HG02798 (cell line): ENCODE measurements around the gene SRD5A1.

Experiments used
- ATAC-seq: cut with Tn5 transposase; IDR thresholded peaks from one replicate; pipeline ENCODE4 v1.9.1; 2021; ENCODE audit warnings: mild to moderate bottlenecking; ENCODE audit not compliant: unreplicated experiment, poor library complexity

The SRD5A1 gene

GRCh38 chr5:6722015-6722414 is 88.8 kb downstream of the SRD5A1 start:
- ATAC-seq, result peak; percentile 36

- ATAC-seq, result no peak
Observed at GRCh38 chr5:6723122-6723815, 90.0 kb downstream of the SRD5A1 start.

GRCh38 chr5:6723816-6724300 is 90.6 kb downstream of the SRD5A1 start:
- no peak for ATAC-seq
